HepG2 (cell line): Measurements from ENCODE around the gene CES2. TPM values are rescaled to one million over a fixed set of nuclear protein-coding genes. Genes with fewer than 3 reads are reported as not detected.
A peak's percentile ranks its signal among the peaks of the same experiment; 100 is the strongest.

Experiments
- ELF1 ChIP-seq: sonication (generic); formaldehyde crosslinking; IDR thresholded peaks from 2 replicates; pipeline ENCODE4 v1.4.0; 2020; ENCODE audit warnings: missing genetic modification reagents
- EZH2 ChIP-seq: conservative IDR thresholded peaks from 2 replicates; pipeline ENCODE4 v1.6.1; 2012; ENCODE audit warnings: mild to moderate bottlenecking, low read depth, low read length, moderate library complexity
- KLF6 ChIP-seq: IDR thresholded peaks from 2 replicates; pipeline ENCODE4 v1.8.0; 2016; ENCODE audit warnings: missing biosample characterization, missing genetic modification reagents
- KMT2B ChIP-seq: IDR thresholded peaks from 2 replicates; pipeline ENCODE4 v1.6.1; 2016; ENCODE audit warnings: missing genetic modification reagents, missing compliant biosample characterization
- TBX3 ChIP-seq: fragments of 450-650 bp; IDR thresholded peaks from 2 replicates; pipeline ENCODE4 v1.6.1; 2017; ENCODE audit warnings: antibody characterized with exemption, mild to moderate bottlenecking, inconsistent platforms, borderline replicate concordance
- TGIF2 ChIP-seq: IDR thresholded peaks from 2 replicates; pipeline ENCODE4 v1.6.1; 2016; ENCODE audit warnings: control low read depth, missing compliant biosample characterization
- ZBTB1 ChIP-seq: sonication (generic); formaldehyde crosslinking; IDR thresholded peaks from 2 replicates; pipeline ENCODE4 v1.4.0; 2020; ENCODE audit warnings: missing genetic modification reagents, borderline replicate concordance
- ZNF274 ChIP-seq: sonication (generic); formaldehyde crosslinking; IDR thresholded peaks from 2 replicates; pipeline ENCODE4 v1.5.1; 2020; ENCODE audit warnings: mild to moderate bottlenecking, missing genetic modification reagents
- ZNF563 ChIP-seq: sonication (generic); formaldehyde crosslinking; IDR thresholded peaks from 2 replicates; pipeline ENCODE4 v1.8.0; 2022; ENCODE audit warnings: mild to moderate bottlenecking, moderate library complexity, missing genetic modification reagents
- ZNF678 ChIP-seq: sonication (generic); formaldehyde crosslinking; IDR thresholded peaks from 2 replicates; pipeline ENCODE4 v1.4.0; 2020; ENCODE audit warnings: mild to moderate bottlenecking, missing genetic modification reagents
- polyA plus RNA-seq, 8 experiments: library from polyadenylated mRNA; depleted of rRNA in 3 of 8; stranded (reverse) in 7 of 8; unstranded in 1 of 8; fragments of >200 nt; fragmentation: Illumina TruSeq in 4 of 8; extraction: Trizol in 4 of 8; gene quantifications; 2 replicates each; pipeline versions ENCODE4 v1.2.1 to v1.2.3, GENCODE V29; 2011 to 2016; ENCODE audit warnings: low read depth in 4 of 8, missing spikeins in 1 of 8, mixed read lengths in 1 of 8; ENCODE audit not compliant: insufficient read depth in 1 of 8
- total RNA-seq, 5 experiments: library from RNA; depleted of rRNA; stranded (reverse); fragments of >200 nt; fragmentation: Illumina TruSeq; extraction: Trizol; gene quantifications; 2 replicates each; pipeline ENCODE4 v1.2.3, GENCODE V29; 2016; ENCODE audit warnings: low read depth in 1 of 5
- TF ChIP-seq, protein P1 (sequence below): sonication (generic); formaldehyde crosslinking; IDR thresholded peaks from 2 replicates; pipeline ENCODE4 v1.5.0; 2020; ENCODE audit warnings: mild to moderate bottlenecking, missing genetic modification reagents, borderline replicate concordance
- TF ChIP-seq, protein P2 (sequence below): IDR thresholded peaks from 2 replicates; pipeline ENCODE4 v1.6.1; 2016; ENCODE audit warnings: low read depth, missing genetic modification reagents, missing compliant biosample characterization
- TF ChIP-seq, protein P3 (sequence below): IDR thresholded peaks from 2 replicates; pipeline ENCODE4 v1.6.1; 2016; ENCODE audit warnings: missing compliant biosample characterization, missing genetic modification reagents, borderline replicate concordance
- TF ChIP-seq, protein P4 (sequence below): sonication (generic); formaldehyde crosslinking; IDR thresholded peaks from 2 replicates; pipeline ENCODE4 v1.4.0; 2020; ENCODE audit warnings: missing genetic modification reagents
- TF ChIP-seq, protein P5 (sequence below): sonication (generic); formaldehyde crosslinking; conservative IDR thresholded peaks from 2 replicates; pipeline ENCODE4 v1.8.0; 2022; ENCODE audit warnings: mild to moderate bottlenecking, moderate library complexity, missing genetic modification reagents

Gene CES2
- total and polyA plus RNA-seq, 2 of the 13 experiments (the other 11 are each of a cell fraction or from before 2014, with no cell fraction given): 50.6 to 63.8 TPM

DNA sequence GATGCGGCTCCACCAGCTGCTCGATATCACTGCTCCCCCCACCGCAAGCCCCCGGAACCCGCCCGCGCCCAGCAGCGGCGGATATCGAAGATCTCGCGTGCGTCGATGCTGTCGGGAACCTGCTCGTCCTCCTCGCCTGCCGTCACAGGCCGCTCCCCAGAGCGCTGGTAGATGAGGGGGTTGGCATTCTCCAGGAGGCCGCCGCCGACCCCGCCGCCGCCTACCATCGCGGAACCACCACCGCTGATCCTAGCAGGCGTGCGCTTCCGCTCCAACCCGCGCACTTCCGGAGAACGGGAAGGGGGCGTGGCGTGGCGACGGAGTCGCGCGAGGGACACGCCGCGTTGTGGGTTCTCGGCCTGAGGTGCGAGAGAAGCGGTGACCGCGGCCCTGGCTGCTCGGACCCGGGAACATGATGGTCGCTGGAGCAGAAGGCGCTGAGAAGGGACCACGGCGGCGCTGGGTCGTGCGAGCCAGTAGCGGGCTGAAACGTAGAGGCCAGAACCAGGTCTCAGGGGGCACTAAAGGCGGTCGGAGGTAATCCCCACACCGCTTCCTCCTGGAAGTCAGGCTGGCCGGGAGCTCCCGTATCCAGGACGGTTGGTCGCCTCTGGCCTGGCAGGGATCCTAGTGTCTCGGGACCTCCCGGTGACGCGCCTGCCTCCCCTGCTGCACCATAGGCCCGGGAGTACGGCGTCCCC, 1.0 kb upstream of the CES2 start, which contains the start of gene CIAO2B (continued):
- TF ChIP-seq, protein P1, sequence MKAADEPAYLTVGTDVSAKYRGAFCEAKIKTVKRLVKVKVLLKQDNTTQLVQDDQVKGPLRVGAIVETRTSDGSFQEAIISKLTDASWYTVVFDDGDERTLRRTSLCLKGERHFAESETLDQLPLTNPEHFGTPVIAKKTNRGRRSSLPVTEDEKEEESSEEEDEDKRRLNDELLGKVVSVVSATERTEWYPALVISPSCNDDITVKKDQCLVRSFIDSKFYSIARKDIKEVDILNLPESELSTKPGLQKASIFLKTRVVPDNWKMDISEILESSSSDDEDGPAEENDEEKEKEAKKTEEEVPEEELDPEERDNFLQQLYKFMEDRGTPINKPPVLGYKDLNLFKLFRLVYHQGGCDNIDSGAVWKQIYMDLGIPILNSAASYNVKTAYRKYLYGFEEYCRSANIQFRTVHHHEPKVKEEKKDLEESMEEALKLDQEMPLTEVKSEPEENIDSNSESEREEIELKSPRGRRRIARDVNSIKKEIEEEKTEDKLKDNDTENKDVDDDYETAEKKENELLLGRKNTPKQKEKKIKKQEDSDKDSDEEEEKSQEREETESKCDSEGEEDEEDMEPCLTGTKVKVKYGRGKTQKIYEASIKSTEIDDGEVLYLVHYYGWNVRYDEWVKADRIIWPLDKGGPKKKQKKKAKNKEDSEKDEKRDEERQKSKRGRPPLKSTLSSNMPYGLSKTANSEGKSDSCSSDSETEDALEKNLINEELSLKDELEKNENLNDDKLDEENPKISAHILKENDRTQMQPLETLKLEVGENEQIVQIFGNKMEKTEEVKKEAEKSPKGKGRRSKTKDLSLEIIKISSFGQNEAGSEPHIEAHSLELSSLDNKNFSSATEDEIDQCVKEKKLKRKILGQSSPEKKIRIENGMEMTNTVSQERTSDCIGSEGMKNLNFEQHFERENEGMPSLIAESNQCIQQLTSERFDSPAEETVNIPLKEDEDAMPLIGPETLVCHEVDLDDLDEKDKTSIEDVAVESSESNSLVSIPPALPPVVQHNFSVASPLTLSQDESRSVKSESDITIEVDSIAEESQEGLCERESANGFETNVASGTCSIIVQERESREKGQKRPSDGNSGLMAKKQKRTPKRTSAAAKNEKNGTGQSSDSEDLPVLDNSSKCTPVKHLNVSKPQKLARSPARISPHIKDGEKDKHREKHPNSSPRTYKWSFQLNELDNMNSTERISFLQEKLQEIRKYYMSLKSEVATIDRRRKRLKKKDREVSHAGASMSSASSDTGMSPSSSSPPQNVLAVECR: peak; percentile 99
- TF ChIP-seq ELF1 (CRISPR knock-in tag) (peak; percentile 99), TBX3 (peak; percentile 75; the same call in 1 of the 2 replicates), KMT2B (CRISPR knock-in tag) (peak; percentile 97), KLF6 (CRISPR knock-in tag) (peak; percentile 98), ZBTB1 (CRISPR knock-in tag) (no peak; the same call in 1 of the 2 replicates), ZNF678 (CRISPR knock-in tag) (no peak), TGIF2 (CRISPR knock-in tag) (peak; percentile 92), ZNF274 (peak; percentile 77; the same call in 1 of the 2 replicates), EZH2 (no peak), ZNF563 (CRISPR knock-in tag) (peak; percentile 91)
- TF ChIP-seq, protein P2, sequence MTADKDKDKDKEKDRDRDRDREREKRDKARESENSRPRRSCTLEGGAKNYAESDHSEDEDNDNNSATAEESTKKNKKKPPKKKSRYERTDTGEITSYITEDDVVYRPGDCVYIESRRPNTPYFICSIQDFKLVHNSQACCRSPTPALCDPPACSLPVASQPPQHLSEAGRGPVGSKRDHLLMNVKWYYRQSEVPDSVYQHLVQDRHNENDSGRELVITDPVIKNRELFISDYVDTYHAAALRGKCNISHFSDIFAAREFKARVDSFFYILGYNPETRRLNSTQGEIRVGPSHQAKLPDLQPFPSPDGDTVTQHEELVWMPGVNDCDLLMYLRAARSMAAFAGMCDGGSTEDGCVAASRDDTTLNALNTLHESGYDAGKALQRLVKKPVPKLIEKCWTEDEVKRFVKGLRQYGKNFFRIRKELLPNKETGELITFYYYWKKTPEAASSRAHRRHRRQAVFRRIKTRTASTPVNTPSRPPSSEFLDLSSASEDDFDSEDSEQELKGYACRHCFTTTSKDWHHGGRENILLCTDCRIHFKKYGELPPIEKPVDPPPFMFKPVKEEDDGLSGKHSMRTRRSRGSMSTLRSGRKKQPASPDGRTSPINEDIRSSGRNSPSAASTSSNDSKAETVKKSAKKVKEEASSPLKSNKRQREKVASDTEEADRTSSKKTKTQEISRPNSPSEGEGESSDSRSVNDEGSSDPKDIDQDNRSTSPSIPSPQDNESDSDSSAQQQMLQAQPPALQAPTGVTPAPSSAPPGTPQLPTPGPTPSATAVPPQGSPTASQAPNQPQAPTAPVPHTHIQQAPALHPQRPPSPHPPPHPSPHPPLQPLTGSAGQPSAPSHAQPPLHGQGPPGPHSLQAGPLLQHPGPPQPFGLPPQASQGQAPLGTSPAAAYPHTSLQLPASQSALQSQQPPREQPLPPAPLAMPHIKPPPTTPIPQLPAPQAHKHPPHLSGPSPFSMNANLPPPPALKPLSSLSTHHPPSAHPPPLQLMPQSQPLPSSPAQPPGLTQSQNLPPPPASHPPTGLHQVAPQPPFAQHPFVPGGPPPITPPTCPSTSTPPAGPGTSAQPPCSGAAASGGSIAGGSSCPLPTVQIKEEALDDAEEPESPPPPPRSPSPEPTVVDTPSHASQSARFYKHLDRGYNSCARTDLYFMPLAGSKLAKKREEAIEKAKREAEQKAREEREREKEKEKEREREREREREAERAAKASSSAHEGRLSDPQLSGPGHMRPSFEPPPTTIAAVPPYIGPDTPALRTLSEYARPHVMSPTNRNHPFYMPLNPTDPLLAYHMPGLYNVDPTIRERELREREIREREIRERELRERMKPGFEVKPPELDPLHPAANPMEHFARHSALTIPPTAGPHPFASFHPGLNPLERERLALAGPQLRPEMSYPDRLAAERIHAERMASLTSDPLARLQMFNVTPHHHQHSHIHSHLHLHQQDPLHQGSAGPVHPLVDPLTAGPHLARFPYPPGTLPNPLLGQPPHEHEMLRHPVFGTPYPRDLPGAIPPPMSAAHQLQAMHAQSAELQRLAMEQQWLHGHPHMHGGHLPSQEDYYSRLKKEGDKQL (CRISPR knock-in tag): peak; percentile 47; the same call in 1 of the 2 replicates
- TF ChIP-seq, protein P3, sequence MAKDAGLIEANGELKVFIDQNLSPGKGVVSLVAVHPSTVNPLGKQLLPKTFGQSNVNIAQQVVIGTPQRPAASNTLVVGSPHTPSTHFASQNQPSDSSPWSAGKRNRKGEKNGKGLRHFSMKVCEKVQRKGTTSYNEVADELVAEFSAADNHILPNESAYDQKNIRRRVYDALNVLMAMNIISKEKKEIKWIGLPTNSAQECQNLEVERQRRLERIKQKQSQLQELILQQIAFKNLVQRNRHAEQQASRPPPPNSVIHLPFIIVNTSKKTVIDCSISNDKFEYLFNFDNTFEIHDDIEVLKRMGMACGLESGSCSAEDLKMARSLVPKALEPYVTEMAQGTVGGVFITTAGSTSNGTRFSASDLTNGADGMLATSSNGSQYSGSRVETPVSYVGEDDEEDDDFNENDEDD (CRISPR knock-in tag): peak; percentile 81; the same call in 1 of the 2 replicates
- TF ChIP-seq, protein P4, sequence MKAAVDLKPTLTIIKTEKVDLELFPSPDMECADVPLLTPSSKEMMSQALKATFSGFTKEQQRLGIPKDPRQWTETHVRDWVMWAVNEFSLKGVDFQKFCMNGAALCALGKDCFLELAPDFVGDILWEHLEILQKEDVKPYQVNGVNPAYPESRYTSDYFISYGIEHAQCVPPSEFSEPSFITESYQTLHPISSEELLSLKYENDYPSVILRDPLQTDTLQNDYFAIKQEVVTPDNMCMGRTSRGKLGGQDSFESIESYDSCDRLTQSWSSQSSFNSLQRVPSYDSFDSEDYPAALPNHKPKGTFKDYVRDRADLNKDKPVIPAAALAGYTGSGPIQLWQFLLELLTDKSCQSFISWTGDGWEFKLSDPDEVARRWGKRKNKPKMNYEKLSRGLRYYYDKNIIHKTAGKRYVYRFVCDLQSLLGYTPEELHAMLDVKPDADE: peak; percentile 75
- TF ChIP-seq, protein P5, sequence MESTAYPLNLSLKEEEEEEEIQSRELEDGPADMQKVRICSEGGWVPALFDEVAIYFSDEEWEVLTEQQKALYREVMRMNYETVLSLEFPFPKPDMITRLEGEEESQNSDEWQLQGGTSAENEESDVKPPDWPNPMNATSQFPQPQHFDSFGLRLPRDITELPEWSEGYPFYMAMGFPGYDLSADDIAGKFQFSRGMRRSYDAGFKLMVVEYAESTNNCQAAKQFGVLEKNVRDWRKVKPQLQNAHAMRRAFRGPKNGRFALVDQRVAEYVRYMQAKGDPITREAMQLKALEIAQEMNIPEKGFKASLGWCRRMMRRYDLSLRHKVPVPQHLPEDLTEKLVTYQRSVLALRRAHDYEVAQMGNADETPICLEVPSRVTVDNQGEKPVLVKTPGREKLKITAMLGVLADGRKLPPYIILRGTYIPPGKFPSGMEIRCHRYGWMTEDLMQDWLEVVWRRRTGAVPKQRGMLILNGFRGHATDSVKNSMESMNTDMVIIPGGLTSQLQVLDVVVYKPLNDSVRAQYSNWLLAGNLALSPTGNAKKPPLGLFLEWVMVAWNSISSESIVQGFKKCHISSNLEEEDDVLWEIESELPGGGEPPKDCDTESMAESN (CRISPR knock-in tag): peak; percentile 98
